Measurements from ENCODE around the gene RHOH.

Gene RHOH

GRCh38 chr4:40186665-40187014 is 10.2 kb upstream of the RHOH start:
- H3K36me3 ChIP-seq (ENCODE audit: control insufficient read depth, insufficient read depth, low read length), result no peaks in the 10 kb centered on the region
- no peak for DNase-seq (ENCODE audit: low read depth, low spot score)
- H3K4me1 ChIP-seq (ENCODE audit: control insufficient read depth, insufficient read depth, low read length), result no peaks in the 10 kb centered on the region
- H3K9me3 ChIP-seq (ENCODE audit: control insufficient read depth, insufficient read depth, low read length), result no peaks in the 10 kb centered on the region
- no peak overlapping the region for H3K27ac ChIP-seq (ENCODE audit: low read length)
- H3K27me3 ChIP-seq (ENCODE audit: control insufficient read depth, insufficient read depth, low read length), result no peaks in the 10 kb centered on the region
- H3K4me3 ChIP-seq (ENCODE audit: low read length), result no peak overlapping the region
- no CpG with 5 or more reads among the region's 1 CpG for WGBS (ENCODE audit: insufficient coverage, insufficient read length)

DNA sequence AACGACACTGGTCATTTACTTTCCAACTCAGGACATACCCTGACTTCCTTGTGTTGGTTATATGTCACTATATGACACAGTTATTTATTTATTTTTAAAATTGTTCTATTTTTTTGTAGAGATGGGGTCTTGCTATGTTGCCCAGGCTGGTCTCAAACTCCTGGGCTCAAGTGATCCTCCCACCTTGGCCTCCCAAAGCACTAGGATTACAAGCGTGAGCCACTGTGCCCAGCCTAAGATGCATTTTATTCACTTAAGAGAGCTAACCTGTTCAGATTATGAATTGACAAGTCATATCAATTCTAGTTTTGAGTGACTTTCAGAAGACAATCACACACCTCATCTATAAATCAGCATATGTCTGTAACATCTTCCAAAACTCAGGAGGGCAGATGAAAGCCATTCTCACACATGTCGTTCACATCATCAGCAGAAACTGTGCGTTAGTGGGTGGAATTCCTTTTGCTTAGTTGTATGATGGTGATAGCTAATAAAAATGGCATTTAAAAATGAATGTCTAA is 9.4 kb upstream of the RHOH start:
- WGBS (ENCODE audit: insufficient coverage, insufficient read length), result no CpG with 5 or more reads among the region's 4 CpGs
- no peaks in the 10 kb centered on the region for H3K4me1 ChIP-seq (ENCODE audit: control insufficient read depth, insufficient read depth, low read length)
- H3K27me3 ChIP-seq (ENCODE audit: control insufficient read depth, insufficient read depth, low read length), result no peaks in the 10 kb centered on the region
- H3K27ac ChIP-seq (ENCODE audit: low read length), result no peak overlapping the region
- no peaks in the 10 kb centered on the region for H3K36me3 ChIP-seq (ENCODE audit: control insufficient read depth, insufficient read depth, low read length)
- no peaks in the 10 kb centered on the region for H3K9me3 ChIP-seq (ENCODE audit: control insufficient read depth, insufficient read depth, low read length)
- H3K4me3 ChIP-seq (ENCODE audit: low read length), result no peak overlapping the region
- no peak for DNase-seq (ENCODE audit: low read depth, low spot score)

- H3K4me1 ChIP-seq (ENCODE audit: control insufficient read depth, insufficient read depth, low read length), result peaks cover 7% of the 10 kb centered on the region
- H3K4me3 ChIP-seq (ENCODE audit: low read length), result no peak overlapping the region
- no peak for DNase-seq (ENCODE audit: low read depth, low spot score)
- no peaks in the 10 kb centered on the region for H3K27me3 ChIP-seq (ENCODE audit: control insufficient read depth, insufficient read depth, low read length)
- H3K9me3 ChIP-seq (ENCODE audit: control insufficient read depth, insufficient read depth, low read length), result no peaks in the 10 kb centered on the region
- WGBS (ENCODE audit: insufficient coverage, insufficient read length), result no CpG with 5 or more reads among the region's 5 CpGs
- no peak overlapping the region for H3K27ac ChIP-seq (ENCODE audit: low read length)
- no peaks in the 10 kb centered on the region for H3K36me3 ChIP-seq (ENCODE audit: control insufficient read depth, insufficient read depth, low read length)
Observed at GRCh38 chr4:40190019-40190418, 6.8 kb upstream of the RHOH start.

DNA sequence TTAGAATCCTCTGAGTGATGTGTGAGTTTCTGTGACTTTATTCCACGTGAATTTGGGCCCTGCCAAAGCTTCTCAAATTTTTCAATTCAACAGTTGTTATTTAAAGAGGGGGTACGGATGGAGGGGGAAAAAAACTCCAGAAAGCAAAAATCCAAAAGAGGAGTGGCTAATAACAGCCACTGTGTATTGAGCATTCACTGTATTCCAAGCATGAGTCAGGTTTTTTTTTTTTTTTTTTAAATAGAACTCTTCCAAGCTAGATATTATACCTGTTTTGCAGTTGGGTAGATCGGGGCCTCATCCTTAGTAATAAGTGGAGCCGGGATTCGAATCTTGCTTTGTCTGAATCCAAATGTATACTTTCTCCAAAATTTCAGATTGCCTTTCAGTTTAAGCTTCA is 6.4 kb upstream of the RHOH start:
- Histone ChIP-seq H3K4me1 (ENCODE audit: control insufficient read depth, insufficient read depth, low read length) (peaks cover 7% of the 10 kb centered on the region), H3K4me3 (ENCODE audit: low read length) (no peak overlapping the region), H3K27me3 (ENCODE audit: control insufficient read depth, insufficient read depth, low read length) (no peaks in the 10 kb centered on the region), H3K36me3 (ENCODE audit: control insufficient read depth, insufficient read depth, low read length) (no peaks in the 10 kb centered on the region), H3K27ac (ENCODE audit: low read length) (no peak overlapping the region), H3K9me3 (ENCODE audit: control insufficient read depth, insufficient read depth, low read length) (no peaks in the 10 kb centered on the region)
- DNase-seq (ENCODE audit: low read depth, low spot score), result no peak
- WGBS (ENCODE audit: insufficient coverage, insufficient read length), result no CpG with 5 or more reads among the region's 5 CpGs

- H3K9me3 ChIP-seq (ENCODE audit: control insufficient read depth, insufficient read depth, low read length), result no peaks in the 10 kb centered on the region
- no peaks in the 10 kb centered on the region for H3K27me3 ChIP-seq (ENCODE audit: control insufficient read depth, insufficient read depth, low read length)
- WGBS (ENCODE audit: insufficient coverage, insufficient read length), result no CpG with 5 or more reads among the region's 14 CpGs
- H3K27ac ChIP-seq (ENCODE audit: low read length), result no peak overlapping the region
- peaks cover 7% of the 10 kb centered on the region for H3K4me1 ChIP-seq (ENCODE audit: control insufficient read depth, insufficient read depth, low read length)
- no peak overlapping the region for H3K4me3 ChIP-seq (ENCODE audit: low read length)
- no peaks in the 10 kb centered on the region for H3K36me3 ChIP-seq (ENCODE audit: control insufficient read depth, insufficient read depth, low read length)
- no peak for DNase-seq (ENCODE audit: low read depth, low spot score)
Observed at GRCh38 chr4:40190880-40191815, 5.7 kb upstream of the RHOH start.

- H3K36me3 ChIP-seq (ENCODE audit: control insufficient read depth, insufficient read depth, low read length), result no peaks in the 10 kb centered on the region
- DNase-seq (ENCODE audit: low read depth, low spot score), result no peak
- no CpG with 5 or more reads among the region's 8 CpGs for WGBS (ENCODE audit: insufficient coverage, insufficient read length)
- no peak overlapping the region for H3K4me3 ChIP-seq (ENCODE audit: low read length)
- H3K27ac ChIP-seq (ENCODE audit: low read length), result no peak overlapping the region
- H3K4me1 ChIP-seq (ENCODE audit: control insufficient read depth, insufficient read depth, low read length), result peaks cover 7% of the 10 kb centered on the region
- no peaks in the 10 kb centered on the region for H3K9me3 ChIP-seq (ENCODE audit: control insufficient read depth, insufficient read depth, low read length)
- no peaks in the 10 kb centered on the region for H3K27me3 ChIP-seq (ENCODE audit: control insufficient read depth, insufficient read depth, low read length)
Observed at GRCh38 chr4:40192114-40193015, 4.5 kb upstream of the RHOH start.

DNA sequence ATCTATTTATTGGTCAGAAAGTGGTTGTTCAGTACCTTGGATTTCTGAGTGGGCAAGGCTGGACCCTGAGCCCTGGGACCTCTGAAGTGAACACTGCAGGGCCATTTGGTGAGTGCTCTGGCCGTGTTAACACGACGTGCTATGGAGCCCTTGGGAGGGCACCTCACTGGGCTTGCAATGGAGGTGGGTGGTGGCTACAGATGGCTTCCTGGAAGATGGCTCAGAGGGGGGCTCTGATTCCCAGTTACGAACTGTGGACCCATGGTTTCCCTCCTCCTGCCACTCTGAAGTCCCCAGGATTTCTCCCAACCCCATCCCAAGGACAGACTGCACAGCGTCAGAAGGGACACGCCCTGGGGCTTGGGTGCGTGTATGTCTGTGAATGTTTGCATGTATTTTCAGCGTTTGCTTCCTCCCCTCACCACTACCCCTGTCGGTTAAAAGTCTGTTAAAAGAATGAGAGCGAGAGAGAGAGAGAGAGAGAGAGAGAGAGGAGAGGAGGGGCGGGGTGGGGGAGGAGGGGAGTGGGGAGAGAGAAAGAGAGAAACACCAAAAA is 3.7 kb upstream of the RHOH start:
- Histone ChIP-seq H3K9me3 (ENCODE audit: control insufficient read depth, insufficient read depth, low read length) (no peaks in the 10 kb centered on the region), H3K36me3 (ENCODE audit: control insufficient read depth, insufficient read depth, low read length) (no peaks in the 10 kb centered on the region), H3K4me1 (ENCODE audit: control insufficient read depth, insufficient read depth, low read length) (peaks cover 7% of the 10 kb centered on the region), H3K4me3 (ENCODE audit: low read length) (no peak overlapping the region), H3K27ac (ENCODE audit: low read length) (no peak overlapping the region), H3K27me3 (ENCODE audit: control insufficient read depth, insufficient read depth, low read length) (no peaks in the 10 kb centered on the region)
- WGBS (ENCODE audit: insufficient coverage, insufficient read length), result no CpG with 5 or more reads among the region's 11 CpGs
- no peak for DNase-seq (ENCODE audit: low read depth, low spot score)

GRCh38 chr4:40193578-40193977 is 3.3 kb upstream of the RHOH start:
- no peaks in the 10 kb centered on the region for H3K27me3 ChIP-seq (ENCODE audit: control insufficient read depth, insufficient read depth, low read length)
- no peak overlapping the region for H3K4me3 ChIP-seq (ENCODE audit: low read length)
- H3K27ac ChIP-seq (ENCODE audit: low read length), result no peak overlapping the region
- no peaks in the 10 kb centered on the region for H3K9me3 ChIP-seq (ENCODE audit: control insufficient read depth, insufficient read depth, low read length)
- WGBS (ENCODE audit: insufficient coverage, insufficient read length), result no CpG with 5 or more reads among the region's 7 CpGs
- H3K4me1 ChIP-seq (ENCODE audit: control insufficient read depth, insufficient read depth, low read length), result peaks cover 7% of the 10 kb centered on the region
- no peak for DNase-seq (ENCODE audit: low read depth, low spot score)
- no peaks in the 10 kb centered on the region for H3K36me3 ChIP-seq (ENCODE audit: control insufficient read depth, insufficient read depth, low read length)

- no peak for DNase-seq (ENCODE audit: low read depth, low spot score)
- no CpG with 5 or more reads among the region's 14 CpGs for WGBS (ENCODE audit: insufficient coverage, insufficient read length)
- no peaks in the 10 kb centered on the region for H3K36me3 ChIP-seq (ENCODE audit: control insufficient read depth, insufficient read depth, low read length)
- H3K27me3 ChIP-seq (ENCODE audit: control insufficient read depth, insufficient read depth, low read length), result no peaks in the 10 kb centered on the region
- H3K4me3 ChIP-seq (ENCODE audit: low read length), result no peak overlapping the region
- H3K4me1 ChIP-seq (ENCODE audit: control insufficient read depth, insufficient read depth, low read length), result peaks cover 7% of the 10 kb centered on the region
- no peak overlapping the region for H3K27ac ChIP-seq (ENCODE audit: low read length)
- no peaks in the 10 kb centered on the region for H3K9me3 ChIP-seq (ENCODE audit: control insufficient read depth, insufficient read depth, low read length)
Observed at GRCh38 chr4:40194602-40195161, 2.1 kb upstream of the RHOH start.

All from iPS DF 6.9 (cell line).